OCI-LY7 (cell line): ENCODE data around the gene OST4. TPM values are rescaled to one million over a fixed set of nuclear protein-coding genes. Genes with fewer than 3 reads are reported as not detected.

Source experiments
- BruUV-seq: library from RNA; stranded (reverse); fragments of 400-500 nt; replicated peaks from 2 replicates; lab custom pipeline; 2021; lab: Mats Ljungman, UMichigan
- CTCF ChIA-PET: fragments of 300-600 bp; sonication (Branson Sonifier 250); formaldehyde crosslinking; loops from one replicate; lab custom pipeline; 2022; ENCODE audit warnings: antibody characterized with exemption; ENCODE audit not compliant: unreplicated experiment; lab: Charles Lee
- POLR2A ChIA-PET: fragments of 300-600 bp; sonication (Branson Sonifier 250); formaldehyde crosslinking; loops from one replicate; lab custom pipeline; 2022; ENCODE audit warnings: antibody characterized with exemption; lab: Charles Lee
- DNase-seq: peaks from one replicate; pipeline ENCODE4 v3.0.0-alpha.2; 2015; ENCODE audit warnings: low spot score
- H2AFZ ChIP-seq: fragments of 200-600 bp; sonication (generic), shearing (Covaris generic); 2 replicates; pipeline ENCODE4 v1.6.1; 2014; ENCODE audit warnings: mild to moderate bottlenecking, antibody characterized with exemption, low read length, moderate library complexity
- H3K27ac ChIP-seq: fragments of 200-600 bp; sonication (generic); 2 replicates; pipeline ENCODE4 v1.5.1; 2014; ENCODE audit warnings: mixed run types, low read depth, mild to moderate bottlenecking, moderate library complexity, low read length, inconsistent platforms; ENCODE audit not compliant: poor library complexity, severe bottlenecking
- H3K36me3 ChIP-seq: fragments of 200-600 bp; sonication (generic); 2 replicates; pipeline ENCODE4 v1.6.1; 2014; ENCODE audit warnings: mild to moderate bottlenecking, antibody characterized with exemption, low read length, moderate library complexity, mixed read lengths; ENCODE audit not compliant: insufficient read depth
- H3K4me1 ChIP-seq: fragments of 200-600 bp; sonication (generic); 2 replicates; pipeline ENCODE4 v1.5.1; 2014; ENCODE audit warnings: mild to moderate bottlenecking, low read length; ENCODE audit not compliant: insufficient read depth, poor library complexity, severe bottlenecking
- H3K4me2 ChIP-seq: fragments of 200-600 bp; sonication (generic); 2 replicates; pipeline ENCODE4 v1.6.1; 2014; ENCODE audit warnings: mild to moderate bottlenecking, low read length
- H3K4me3 ChIP-seq: fragments of 200-600 bp; sonication (generic); 2 replicates; pipeline ENCODE4 v1.5.1; 2014; ENCODE audit warnings: mild to moderate bottlenecking, low read depth, low read length; ENCODE audit not compliant: poor library complexity, severe bottlenecking
- H3K79me2 ChIP-seq: fragments of 200-600 bp; sonication (generic); 2 replicates; pipeline ENCODE4 v1.6.1; 2016; ENCODE audit warnings: low read depth, mild to moderate bottlenecking, low read length, moderate library complexity, mixed read lengths; ENCODE audit not compliant: insufficient read depth
- H3K9me2 ChIP-seq: fragments of 200-600 bp; sonication (generic); 2 replicates; pipeline ENCODE4 v1.6.1; 2016; ENCODE audit warnings: mild to moderate bottlenecking, low read length, mixed read lengths; ENCODE audit not compliant: insufficient read depth
- H3K9me3 ChIP-seq: fragments of 200-600 bp; sonication (generic); 2 replicates; pipeline ENCODE4 v1.6.1; 2014; ENCODE audit warnings: mild to moderate bottlenecking, mixed run types, low read length, mixed read lengths
- H4K20me1 ChIP-seq: fragments of 200-600 bp; sonication (generic); 2 replicates; pipeline ENCODE4 v1.6.1; 2014; ENCODE audit warnings: mild to moderate bottlenecking, antibody characterized with exemption, low read length, moderate library complexity, mixed read lengths; ENCODE audit not compliant: insufficient read depth
- CTCF ChIP-seq: fragments of 200-600 bp; sonication (generic); conservative IDR thresholded peaks from 2 replicates; pipeline ENCODE4 v1.5.1; 2014; ENCODE audit warnings: mild to moderate bottlenecking, antibody characterized with exemption, low read length, moderate library complexity, mixed read lengths
- EZH2phosphoT487 ChIP-seq: fragments of 200-600 bp; sonication (generic); IDR thresholded peaks from 2 replicates; pipeline ENCODE4 v1.6.1; 2018; ENCODE audit warnings: low read depth, borderline replicate concordance, mild to moderate bottlenecking, mixed run types, antibody characterized with exemption, low read length, moderate library complexity, mixed read lengths
- intact Hi-C: fragments of 100-400 bp; cut with micrococcal nuclease; formaldehyde crosslinking; loops from one replicate; pipeline ENCODE4 v1.10.0; 2022; ENCODE audit not compliant: unreplicated experiment
- total RNA-seq, 2 experiments: library from RNA; depleted of rRNA in 1 of 2; stranded (reverse); fragments of >200 nt in 1 of 2; shearing (Covaris generic) in 1 of 2; gene quantifications; 2 replicates each; pipeline ENCODE4 v1.2.3, GENCODE V29; 2014 to 2022

OST4 gene
- total RNA-seq, 2 experiments from 2014 or later: 214 to 267 TPM

- intact Hi-C loops: no loop called here
- H4K20me1 ChIP-seq: no peaks in the 10 kb centered on the region
- TF ChIP-seq CTCF (no peak), EZH2phosphoT487 (no peak)
- peak overlapping the region; percentile 93 for H2AFZ ChIP-seq
- no peaks in the 10 kb centered on the region for H3K9me2 ChIP-seq
- no peak overlapping the region for H3K27ac ChIP-seq
- no peaks in the 10 kb centered on the region for H3K79me2 ChIP-seq
- H3K4me3 ChIP-seq: peak overlapping the region; percentile 54
- H3K4me2 ChIP-seq: peak overlapping the region; percentile 78
- ChIA-PET POLR2A (interaction anchor here (0.6 to 2.0 kb wide), 8 partner anchors 9 to 152 kb away, joined by 3 to 8 read pairs (median 4); partner anchors contain the start of genes KHK and OST4), CTCF (interaction anchor here (0.6 to 1.3 kb wide), 4 partner anchors 9 to 45 kb away, joined by 4 to 6 read pairs (median 5); partner anchors contain the start of genes AGBL5 and KHK)
- BruUV-seq: no TSS peak
- H3K9me3 ChIP-seq: no peaks in the 10 kb centered on the region
- peak; percentile 75 for DNase-seq
- H3K4me1 ChIP-seq: peaks cover 14% of the 10 kb centered on the region
- no peaks in the 10 kb centered on the region for H3K36me3 ChIP-seq
These were observed 24.5 kb upstream of the OST4 start for GRCh38 chr2:27095745-27096651.

GRCh38 chr2:27095427-27095744, 23.9 kb upstream of the OST4 start:
- no peaks in the 10 kb centered on the region for H4K20me1 ChIP-seq
- H3K9me3 ChIP-seq: no peaks in the 10 kb centered on the region
- no TSS peak for BruUV-seq
- POLR2A ChIA-PET: interaction anchor here (0.6 to 2.0 kb wide), 4 partner anchors 8 to 152 kb away, joined by 3 to 8 read pairs (median 4); partner anchors contain the start of gene KHK
- CTCF ChIA-PET: interaction anchor here (1.2 to 1.3 kb wide), 2 partner anchors 8 to 38 kb away, joined by 5 read pairs; partner anchors contain the start of gene KHK
- H3K9me2 ChIP-seq: no peaks in the 10 kb centered on the region
- no peak overlapping the region for H3K27ac ChIP-seq
- no peak overlapping the region for H3K4me2 ChIP-seq
- no peaks in the 10 kb centered on the region for H3K79me2 ChIP-seq
- intact Hi-C loops: no loop called here
- DNase-seq: no peak
- peaks cover 14% of the 10 kb centered on the region for H3K4me1 ChIP-seq
- H2AFZ ChIP-seq: no peak overlapping the region
- no peak for TF ChIP-seq EZH2phosphoT487
- no peak for TF ChIP-seq CTCF
- no peak overlapping the region for H3K4me3 ChIP-seq
- no peaks in the 10 kb centered on the region for H3K36me3 ChIP-seq
